GM12878 (cell line): ENCODE results near the gene ROBO4.

Experiments
- BHLHE40 ChIP-seq, 2 experiments: fragments of 450-650 bp in 1 of 2; IDR thresholded peaks; 2 replicates each; pipeline ENCODE4 v1.6.1; 2011 to 2017; ENCODE audit warnings: low read depth in 2 of 2, borderline replicate concordance in 1 of 2, improper control_type of control experiment in 1 of 2, low read length in 1 of 2, mild to moderate bottlenecking in 1 of 2
- NFIC ChIP-seq: IDR thresholded peaks from 2 replicates; pipeline ENCODE4 v1.6.1; 2012; ENCODE audit warnings: low read depth, mild to moderate bottlenecking, inconsistent platforms, low read length, moderate library complexity
- NR2F1 ChIP-seq: fragments of 450-650 bp; conservative IDR thresholded peaks from 2 replicates; pipeline ENCODE4 v1.6.1; 2017; ENCODE audit warnings: mild to moderate bottlenecking
- SMARCA5 ChIP-seq: fragments of 450-650 bp; IDR thresholded peaks from 2 replicates; pipeline ENCODE4 v1.6.1; 2017; ENCODE audit warnings: mild to moderate bottlenecking
- SP1 ChIP-seq: IDR thresholded peaks from one replicate; pipeline ENCODE4 v1.6.1; 2011; ENCODE audit warnings: low read depth, low read length
- YY1 ChIP-seq: IDR thresholded peaks from 2 replicates; pipeline ENCODE4 v1.6.1; 2011; ENCODE audit warnings: low read depth, mild to moderate bottlenecking, low read length
- TF ChIP-seq, protein P1 (sequence below): fragments of 450-650 bp; IDR thresholded peaks from 2 replicates; pipeline ENCODE4 v1.6.1; 2017; ENCODE audit warnings: mild to moderate bottlenecking

DNA sequence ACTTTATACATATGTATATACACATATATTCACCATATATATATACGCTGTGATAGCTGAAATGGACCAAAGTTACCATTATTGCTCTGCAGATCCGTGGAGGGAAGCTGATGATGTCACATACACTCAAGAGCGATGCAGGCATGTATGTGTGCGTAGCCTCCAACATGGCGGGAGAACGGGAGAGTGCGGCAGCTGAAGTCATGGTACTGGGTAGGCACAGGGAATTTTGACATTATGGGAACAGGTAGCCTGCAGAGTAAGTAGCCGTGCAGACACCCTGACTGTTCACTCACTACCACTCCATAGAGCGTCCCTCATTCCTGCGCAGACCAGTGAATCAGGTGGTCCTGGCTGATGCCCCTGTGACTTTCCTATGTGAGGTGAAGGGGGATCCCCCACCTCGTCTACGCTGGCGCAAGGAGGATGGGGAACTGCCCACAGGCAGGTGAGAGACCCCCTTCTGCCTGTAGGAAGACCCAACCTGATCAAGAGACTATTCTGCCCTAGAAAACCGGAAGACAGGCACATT, 27.7 kb downstream of the ROBO4 start:
- no peak for TF ChIP-seq NFIC
- TF ChIP-seq SP1: no peak
- no peak for TF ChIP-seq NR2F1
- TF ChIP-seq, protein P1, sequence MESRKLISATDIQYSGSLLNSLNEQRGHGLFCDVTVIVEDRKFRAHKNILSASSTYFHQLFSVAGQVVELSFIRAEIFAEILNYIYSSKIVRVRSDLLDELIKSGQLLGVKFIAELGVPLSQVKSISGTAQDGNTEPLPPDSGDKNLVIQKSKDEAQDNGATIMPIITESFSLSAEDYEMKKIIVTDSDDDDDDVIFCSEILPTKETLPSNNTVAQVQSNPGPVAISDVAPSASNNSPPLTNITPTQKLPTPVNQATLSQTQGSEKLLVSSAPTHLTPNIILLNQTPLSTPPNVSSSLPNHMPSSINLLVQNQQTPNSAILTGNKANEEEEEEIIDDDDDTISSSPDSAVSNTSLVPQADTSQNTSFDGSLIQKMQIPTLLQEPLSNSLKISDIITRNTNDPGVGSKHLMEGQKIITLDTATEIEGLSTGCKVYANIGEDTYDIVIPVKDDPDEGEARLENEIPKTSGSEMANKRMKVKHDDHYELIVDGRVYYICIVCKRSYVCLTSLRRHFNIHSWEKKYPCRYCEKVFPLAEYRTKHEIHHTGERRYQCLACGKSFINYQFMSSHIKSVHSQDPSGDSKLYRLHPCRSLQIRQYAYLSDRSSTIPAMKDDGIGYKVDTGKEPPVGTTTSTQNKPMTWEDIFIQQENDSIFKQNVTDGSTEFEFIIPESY: no peak
- no peak for TF ChIP-seq YY1
- TF ChIP-seq SMARCA5: no peak
- no peak for TF ChIP-seq BHLHE40 (IDR thresholded peaks at IDR 0.05; ENCODE audit: borderline replicate concordance in 1 of 2, low read depth in 2 of 2, low read length in 1 of 2)
